ENCODE results near the gene DISC1. TPM values are rescaled to one million over a fixed set of nuclear protein-coding genes. Genes with fewer than 3 reads are reported as not detected.

DISC1 gene
- polyA plus RNA-seq, 1 donor, result 5.4 TPM

DNA sequence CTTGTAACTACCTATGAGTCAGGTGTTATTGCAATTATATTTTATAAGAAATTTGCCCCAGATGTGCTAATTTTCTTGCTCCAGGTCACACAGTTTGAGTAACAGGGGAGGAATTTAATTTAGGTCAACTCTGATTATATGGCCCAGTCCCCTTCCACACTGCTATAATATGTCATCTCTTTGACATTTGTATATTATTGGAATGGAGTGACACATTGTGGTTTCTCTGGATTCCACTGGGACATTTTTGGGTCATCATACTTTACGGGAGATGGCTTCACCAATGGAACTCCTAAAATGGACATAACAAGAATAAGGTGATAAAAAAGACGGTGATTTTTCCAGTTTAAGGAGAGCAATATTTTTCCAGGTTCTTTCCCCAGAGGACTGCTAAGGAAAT, 191.2 kb downstream of the DISC1 start:
- no peak for DNase-seq

DNA sequence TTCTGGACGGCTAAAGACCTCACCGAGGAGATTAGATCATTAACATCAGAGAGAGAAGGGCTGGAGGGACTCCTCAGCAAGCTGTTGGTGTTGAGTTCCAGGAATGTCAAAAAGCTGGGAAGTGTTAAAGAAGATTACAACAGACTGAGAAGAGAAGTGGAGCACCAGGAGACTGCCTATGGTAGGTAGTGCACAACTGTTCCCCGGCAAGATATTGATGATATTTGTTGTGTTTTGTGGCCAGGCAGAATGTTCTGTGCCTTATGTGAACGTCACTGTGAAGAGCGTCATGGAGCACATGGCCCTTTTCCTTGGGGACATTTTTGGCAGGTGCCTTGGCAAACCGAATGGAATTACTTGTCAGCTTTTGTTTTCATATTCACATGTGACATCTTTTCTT, 191.7 kb downstream of the DISC1 start:
- no peak for DNase-seq

DNA sequence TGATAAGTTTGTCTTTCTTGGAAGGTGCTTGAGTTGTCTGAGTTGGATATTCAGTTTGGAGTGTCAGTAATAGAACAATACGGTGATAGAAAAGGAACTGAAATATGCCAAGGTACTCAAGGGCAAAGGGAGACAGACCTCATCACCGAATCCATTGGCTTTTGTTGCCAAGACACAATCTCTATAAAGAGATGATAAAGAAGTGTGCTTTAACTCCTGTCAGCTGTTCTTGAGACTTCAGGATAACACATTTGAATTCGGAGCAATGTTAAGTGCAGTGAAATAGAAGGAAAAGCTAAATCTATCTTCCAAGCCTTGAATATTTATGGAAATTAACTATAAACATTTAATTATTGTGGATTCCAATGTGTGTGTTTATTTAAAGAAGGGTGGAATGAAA, 194.7 kb downstream of the DISC1 start:
- no peak for DNase-seq

DNA sequence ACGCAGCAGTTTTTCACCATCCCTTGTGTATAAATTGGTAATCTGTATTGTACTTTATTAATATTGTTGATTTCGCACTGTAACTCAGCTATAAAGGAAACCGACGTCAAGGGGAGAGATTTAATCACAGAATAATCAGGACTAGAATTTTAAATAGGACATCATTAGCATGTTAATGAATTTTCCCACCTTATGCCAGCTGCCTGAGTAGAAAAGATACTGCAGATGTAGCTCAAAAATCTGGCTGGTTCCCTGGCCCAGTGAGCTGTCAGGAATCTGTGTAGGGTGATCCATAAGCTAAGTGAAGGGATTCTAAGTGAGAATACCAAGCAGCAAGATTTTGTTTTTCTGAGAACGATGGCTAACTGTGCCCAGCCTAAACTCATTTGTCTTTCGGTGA, 195.5 kb downstream of the DISC1 start:
- no peak for DNase-seq

DNA sequence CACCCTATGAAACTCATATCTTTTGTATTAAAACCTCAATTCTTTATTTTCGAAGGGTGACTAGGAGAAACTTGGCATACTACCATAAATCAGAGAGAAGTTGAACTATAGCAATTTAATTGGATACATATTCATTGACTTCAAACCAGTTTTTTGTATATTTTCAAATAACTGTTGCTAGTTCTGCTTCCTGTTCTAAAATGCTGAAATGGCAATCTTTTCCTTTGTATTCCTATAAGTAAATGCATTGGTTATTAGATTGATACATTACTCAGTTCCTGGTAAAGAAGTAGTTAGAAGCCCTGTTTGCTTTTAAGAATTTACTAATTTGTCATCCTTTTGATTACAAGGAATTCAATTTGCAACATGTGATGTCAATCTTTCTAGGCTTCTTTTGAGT, 200.0 kb downstream of the DISC1 start:
- no peak for DNase-seq

DNA sequence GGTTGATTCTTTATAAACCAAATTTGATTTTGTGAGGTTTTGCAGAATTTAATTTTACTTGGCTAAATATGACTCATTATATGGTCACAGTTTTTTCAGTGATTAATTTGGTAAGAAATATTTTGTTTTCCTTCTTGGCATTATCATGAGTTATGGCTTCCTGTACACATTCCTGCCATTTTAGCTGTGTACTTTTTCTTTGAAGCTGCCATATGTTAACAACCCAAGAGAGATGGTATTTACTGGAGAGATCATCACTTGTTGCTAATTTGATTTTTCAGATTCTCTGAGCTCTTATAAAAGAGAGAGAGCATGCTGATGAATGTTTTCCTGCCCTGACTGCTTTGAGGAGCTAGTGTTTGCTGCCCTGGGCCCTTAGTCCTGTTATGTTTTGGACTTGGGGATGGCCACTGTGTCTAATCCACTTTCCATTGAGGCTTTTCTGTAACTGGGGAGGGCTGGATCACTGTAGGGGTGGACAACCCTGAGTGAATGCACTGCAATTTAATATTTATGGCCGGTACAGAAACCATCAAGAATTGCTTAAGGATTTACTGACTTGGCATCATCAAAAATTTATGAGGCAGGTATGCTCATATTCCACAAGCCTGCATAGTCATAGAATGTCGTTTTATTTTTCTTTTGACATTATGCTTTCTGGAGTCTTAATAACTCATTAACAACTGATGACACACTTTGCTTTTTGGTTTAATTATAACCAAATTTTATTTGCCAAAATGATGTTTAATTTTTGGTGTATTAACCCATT, 200.9 kb downstream of the DISC1 start:
- no peak for DNase-seq

DNA sequence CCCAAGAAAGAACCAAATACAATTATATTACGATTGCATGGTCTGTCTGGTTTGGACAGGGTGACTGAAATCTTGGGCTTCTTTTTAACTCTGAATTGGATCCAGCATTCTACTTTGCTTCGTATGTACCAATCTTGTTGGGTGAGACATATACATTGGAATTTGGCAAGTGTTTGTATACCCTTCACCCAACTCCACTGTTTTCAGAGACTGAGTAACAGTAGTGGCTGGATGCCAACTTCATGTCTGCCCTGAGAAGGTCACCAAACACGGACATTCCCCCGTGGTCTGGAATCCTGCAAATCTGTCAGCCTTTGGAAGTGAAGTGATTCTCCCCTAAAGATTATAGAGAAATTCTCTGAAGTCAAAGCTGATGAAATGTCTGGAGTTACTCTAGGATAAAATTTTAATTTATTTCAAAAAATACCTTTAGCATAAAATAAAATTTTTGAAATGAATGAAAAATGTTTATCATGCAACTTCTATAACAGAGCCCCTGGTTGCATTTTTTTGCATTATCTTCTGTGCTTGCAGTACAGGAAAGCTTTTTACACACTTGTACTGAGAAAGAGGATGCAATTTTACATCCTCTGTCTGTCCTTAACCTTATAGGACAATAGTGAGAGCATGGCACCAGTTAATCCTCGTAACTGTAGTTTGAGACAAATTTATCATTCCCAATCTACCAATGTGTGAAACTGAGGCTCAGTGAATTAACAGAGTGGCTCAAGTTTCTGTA, 201.8 kb downstream of the DISC1 start:
- DNase-seq, result no peak

DNA sequence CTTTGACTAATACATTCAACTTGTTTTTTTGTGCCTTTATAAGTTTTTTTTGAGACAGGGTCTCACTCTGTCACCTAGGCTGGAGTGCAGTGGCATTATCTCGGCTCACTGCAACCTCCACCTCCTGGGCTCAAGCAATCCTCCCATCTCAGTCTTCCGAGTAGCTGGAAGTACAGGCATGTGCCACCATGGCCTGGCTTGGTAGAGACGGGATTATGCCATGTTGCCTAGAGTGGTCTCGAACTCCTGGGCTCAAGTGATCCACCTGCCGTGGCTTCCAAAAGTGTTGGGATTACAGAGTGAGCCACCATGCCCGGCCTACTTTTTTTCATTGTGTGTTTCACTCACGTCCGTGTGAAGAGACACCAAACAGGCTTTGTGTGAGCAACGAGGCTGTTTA, 202.7 kb downstream of the DISC1 start:
- no peak for DNase-seq

DNA sequence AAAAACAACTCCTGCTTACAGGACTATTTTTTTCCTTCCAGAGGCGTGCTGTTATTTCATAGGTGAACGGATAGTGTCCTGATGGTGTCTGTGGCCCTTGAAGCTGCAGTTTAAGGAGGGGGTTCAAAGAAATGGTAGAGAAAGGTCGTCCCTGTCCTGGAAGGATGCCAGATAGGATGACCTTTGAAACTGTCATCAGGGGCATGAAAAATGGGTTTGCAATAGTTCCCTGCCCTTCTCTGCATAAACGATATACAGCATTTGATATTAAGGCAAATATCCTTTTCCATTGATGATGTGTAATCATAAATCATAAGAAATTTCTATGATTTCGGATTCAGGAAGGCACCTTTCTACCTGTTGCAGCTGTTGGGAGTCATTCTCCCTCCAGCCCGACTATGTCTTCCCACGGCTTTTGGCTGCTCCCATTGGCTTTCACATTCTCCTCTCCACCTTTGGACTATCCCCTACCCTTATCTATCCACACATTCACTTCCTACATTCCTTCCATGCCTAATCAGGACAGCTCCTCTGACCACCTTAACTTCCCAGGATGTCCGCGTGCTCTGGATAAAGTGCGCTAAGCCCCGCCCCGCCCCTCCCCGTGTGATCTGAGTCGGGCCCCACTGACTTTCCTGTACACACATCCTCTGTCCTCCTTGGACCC, 209.8 kb downstream of the DISC1 start:
- no peak for DNase-seq

DNA sequence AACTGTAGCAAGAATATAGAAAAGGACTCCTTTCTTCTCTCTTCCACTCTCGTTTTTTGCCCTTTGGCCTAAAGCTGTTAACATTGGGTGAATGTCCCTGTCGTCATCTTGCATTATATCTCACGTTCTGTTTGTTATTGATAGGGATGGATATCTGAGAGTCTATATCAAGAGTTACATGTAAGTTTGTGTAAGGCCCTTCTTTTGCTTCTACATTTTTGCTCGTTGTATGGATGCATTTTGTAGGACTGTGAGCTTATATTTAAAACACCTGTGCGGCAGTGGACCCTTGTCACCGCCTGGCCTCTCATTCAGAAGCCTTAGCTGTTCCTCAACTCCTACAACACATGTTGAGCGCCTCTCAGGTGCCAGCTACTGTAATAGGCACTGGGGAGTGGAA, 211.9 kb downstream of the DISC1 start:
- DNase-seq, result no peak

DNA sequence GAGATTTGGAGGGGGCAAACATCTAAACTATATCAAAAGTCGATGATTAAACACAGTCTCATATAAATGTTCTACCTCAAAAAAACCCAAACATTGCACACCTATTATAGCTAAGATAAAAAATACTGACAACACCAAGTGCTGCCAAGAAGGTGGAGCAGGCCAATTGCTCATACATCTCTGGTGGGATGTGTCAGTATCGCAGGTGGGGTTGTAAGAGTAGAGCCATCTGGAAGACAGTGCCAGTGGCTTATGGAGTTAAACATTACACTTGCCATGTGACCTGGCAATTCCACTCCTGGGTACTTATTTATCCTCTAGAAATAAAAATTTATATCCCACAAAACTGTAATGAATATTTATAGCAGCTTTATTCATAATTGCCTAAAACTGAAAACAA, 213.4 kb downstream of the DISC1 start:
- no peak for DNase-seq

DNA sequence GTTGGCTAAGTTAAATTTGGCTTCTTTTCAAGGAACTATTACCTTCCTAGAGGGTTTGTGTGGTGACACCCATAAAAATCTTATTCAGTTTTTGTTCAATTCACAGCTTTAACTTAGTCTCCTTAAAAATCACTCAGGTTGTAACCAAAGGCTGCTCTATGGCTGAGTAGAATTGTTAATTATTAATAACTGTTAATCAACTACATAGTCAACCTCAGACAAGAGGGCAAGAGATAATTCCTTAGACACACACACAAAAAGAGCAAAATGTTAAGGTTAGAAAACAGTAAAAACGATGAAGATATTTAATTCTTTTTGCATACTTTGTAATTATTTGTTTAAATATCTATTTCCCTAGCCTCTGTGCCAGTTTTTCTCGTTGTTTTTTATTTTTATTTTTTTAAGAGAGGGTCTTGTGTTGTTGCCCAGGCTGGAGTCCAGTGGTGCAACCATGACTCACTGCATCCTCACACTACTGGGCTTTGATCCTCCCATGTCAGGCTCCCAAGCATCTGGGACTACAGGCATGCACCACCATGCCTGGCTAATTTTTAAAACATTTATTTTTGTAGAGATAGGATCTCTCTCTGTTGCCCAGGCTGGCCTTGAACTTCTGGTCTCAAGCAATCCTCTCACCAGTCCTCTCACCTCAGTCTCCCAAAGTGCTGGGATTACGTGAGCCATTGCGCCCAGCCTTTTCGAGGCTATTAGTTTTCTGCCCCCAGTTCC, 215.2 kb downstream of the DISC1 start:
- no peak for DNase-seq

DNA sequence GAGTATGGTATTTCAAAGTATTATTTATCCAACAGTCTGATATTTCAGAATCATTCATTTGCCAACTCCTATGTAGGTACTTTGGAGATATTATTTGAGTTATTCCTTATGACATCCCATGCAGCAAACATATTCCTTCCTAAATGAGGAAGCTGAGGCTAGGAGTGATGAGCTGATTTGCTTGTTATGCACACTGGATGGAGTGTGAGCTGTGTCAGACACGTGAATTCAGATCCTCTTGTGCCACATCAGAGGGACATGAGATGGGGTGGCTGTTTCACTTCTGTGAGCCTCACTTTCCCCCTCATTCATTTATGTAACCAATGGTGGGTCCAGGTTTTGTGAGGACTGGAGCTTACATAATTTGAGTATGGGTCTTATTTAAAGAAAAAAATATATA, 215.9 kb downstream of the DISC1 start:
- DNase-seq, result no peak

DNA sequence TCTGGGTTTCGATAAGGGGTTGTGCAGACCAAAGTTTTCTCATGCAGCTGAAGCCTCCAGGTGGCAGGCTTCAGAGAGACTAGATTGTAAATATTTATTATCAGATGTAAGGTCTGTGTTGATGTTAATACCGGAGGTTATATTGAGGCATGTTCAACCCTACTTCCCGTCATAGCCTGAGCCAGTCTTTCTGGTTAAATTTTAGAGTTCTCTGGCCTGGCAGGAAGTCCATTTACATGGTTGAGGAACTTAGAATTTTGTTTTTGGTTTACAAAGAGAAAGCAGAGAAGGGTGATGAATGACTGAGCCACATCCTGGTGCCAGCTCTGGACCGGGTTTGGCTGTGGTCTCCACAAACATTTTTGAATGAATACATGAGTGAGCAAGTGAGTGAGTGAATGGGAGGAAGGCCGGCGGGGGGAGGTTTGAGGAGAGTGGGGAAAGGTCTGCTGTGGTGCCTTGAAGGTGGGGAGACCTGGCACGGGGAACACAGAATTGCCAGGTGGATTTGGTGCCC, 218.5 kb downstream of the DISC1 start:
- DNase-seq, result no peak

DNA sequence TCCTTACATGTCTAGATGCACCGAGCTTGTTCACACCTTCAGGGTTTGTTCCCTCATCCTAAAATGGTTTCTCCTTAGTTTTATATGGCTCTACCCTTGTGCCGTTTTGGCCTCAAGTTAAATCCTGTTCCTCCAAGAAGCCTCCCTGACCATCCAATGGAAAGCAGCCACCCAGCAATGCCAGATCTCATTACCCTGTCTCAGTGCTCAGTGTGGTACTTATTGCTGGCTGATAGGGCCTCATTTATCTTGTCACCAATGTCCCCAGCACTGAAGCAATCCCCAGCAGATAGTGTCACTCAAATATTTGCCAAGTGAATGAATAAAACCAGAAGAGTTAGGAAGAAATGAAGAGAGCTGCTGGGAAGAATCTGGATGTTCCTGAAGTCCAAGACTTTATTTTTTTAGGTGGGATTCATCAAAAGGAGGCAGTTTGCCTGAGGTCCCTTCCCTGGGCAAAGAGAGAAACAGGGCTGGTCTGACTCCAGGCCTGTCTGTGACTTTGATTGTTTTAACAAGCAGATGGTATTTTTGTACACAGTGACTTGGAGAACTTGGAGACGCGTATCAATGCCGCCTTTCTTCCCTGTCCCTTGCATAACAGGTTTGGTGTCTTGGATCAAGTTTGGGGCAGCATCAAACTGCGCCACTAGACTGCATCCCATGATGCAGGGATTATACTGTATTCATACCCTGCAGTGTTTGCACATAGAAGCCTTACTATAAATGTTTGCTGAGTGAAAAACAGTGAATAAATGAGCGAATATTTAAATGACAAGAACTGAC, 221.2 kb downstream of the DISC1 start:
- no peak for DNase-seq

DNA sequence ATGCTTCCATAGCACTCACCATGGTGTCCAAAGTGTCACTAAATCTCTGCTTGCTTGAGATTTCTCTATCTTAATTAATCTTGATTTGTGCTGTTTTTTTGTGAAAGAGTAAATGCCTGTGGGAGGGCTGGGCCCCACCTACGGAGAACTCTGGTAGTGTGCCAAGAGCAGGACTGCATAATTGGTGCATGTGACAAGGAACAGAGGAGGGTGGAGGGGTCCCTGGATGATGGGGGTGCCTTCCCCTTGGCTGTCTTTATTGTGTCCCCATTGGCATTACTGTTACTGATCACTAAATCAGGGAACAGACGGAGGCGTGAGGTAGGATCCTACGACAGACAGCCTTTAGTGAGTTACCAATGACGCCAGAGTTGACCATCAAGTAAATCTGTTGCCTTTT, 223.4 kb downstream of the DISC1 start:
- no peak for DNase-seq

DNA sequence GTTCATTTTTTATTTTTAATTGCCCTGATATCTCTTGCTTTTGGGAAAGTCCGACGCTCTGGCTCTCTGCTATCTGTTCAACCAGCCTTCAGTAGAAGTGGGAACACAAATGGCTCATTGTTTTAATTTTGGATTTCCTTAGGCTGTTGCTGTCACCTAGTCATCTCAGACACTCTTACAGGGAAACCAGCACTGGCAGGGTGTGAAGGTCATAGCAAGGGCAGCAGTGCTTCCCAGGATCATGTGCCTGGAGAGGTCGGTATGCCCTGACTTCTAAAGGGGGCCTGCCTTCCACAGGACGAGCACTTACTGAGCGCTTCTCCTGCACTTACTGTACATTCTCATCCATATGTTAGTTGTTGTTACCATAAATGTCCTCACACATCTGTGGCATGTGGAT, 224.2 kb downstream of the DISC1 start:
- DNase-seq, result no peak

DNA sequence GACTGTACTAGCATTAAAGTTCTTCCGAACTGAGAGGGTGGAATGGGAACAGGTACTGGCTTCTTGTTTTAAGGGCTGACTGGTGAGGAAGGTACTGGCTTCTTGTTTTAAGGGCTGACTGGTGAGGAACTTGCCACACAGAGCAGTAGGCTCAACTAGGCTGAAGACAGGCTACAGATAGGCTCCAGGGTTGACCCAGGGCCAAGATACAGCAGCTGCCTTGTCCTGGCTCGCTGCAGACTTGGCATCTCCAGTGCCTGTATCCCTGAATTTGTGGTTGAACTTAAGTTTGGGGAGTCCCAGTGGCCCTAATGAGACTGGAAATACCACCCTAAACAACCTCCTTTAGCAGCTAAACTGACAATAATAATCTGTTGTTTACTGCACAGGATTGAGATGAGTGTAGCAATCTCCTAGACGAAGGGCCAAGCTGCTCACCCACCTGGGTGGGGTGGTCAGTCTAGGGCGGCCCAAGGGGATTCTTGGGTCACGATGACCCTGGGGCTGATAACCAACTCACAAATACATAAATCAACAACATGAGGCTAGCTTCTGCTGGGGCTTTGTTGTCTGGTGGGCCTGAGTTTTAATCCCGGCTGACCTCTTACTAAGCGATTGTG, 227.1 kb downstream of the DISC1 start:
- DNase-seq, result no peak

DNA sequence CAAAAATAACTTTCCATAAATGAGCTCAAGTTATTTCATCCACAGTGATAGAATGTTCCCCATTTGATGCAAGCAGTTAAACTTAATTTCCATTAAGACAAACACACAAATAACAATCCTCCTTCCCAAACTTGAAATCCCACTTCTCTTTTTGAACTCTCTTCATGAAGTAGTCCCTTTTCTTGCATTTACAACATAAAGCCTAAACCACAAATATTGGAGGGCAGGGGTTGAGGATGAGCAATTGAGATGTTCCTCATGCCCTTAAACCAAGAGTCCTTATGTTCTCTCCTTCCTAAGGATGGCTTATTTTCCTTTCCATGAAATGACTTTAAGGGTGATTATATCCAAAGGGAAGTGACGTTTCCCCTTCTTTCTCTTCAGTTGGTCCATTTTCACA, 228.8 kb downstream of the DISC1 start:
- no peak for DNase-seq

DNA sequence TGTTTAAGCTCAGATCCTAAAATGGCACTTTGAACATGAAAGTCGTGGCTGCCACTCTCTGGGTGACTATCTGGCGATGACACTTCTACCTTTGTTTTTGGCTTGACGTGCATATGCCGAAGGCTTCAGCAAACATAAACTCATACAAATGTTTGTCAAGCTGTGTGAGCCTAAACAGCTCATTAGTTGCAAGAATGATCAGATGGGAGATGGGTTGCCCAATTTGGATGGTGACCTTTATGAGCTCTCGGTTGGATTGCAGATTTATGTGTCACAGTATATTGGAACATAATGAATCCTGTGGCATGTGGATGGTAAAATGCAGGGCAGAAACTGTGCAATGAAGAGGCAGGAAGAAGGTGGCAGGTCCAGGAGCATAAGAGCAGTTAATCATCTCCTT, 229.3 kb downstream of the DISC1 start:
- no peak for DNase-seq

DNA sequence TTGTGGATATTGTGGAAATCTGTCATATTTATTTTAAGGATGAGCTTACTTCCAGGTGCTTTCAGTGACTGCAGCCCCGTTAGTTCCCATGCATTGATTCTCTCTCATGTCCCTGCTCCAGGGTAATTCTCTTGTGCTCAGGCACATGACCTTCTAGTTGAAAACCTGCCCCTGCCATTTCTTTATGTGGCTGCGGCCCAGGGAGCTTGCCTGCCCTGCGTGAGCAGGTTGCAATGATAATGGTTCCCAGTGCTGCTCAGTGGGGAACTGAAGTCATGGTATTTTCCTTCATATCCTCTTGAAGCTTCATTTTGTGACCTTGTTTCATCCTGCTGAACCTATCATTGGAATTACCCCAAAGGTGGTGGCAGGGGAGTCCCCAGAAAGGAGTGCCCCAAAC, 229.8 kb downstream of the DISC1 start:
- no peak for DNase-seq
